Measurements from ENCODE around the gene TSC22D2.
"Not testable (repeated sequence)": the region's sequence is repeated elsewhere in the genome, so short reads cannot be mapped to it uniquely, and the experiment has no call there.

Gene TSC22D2

DNA sequence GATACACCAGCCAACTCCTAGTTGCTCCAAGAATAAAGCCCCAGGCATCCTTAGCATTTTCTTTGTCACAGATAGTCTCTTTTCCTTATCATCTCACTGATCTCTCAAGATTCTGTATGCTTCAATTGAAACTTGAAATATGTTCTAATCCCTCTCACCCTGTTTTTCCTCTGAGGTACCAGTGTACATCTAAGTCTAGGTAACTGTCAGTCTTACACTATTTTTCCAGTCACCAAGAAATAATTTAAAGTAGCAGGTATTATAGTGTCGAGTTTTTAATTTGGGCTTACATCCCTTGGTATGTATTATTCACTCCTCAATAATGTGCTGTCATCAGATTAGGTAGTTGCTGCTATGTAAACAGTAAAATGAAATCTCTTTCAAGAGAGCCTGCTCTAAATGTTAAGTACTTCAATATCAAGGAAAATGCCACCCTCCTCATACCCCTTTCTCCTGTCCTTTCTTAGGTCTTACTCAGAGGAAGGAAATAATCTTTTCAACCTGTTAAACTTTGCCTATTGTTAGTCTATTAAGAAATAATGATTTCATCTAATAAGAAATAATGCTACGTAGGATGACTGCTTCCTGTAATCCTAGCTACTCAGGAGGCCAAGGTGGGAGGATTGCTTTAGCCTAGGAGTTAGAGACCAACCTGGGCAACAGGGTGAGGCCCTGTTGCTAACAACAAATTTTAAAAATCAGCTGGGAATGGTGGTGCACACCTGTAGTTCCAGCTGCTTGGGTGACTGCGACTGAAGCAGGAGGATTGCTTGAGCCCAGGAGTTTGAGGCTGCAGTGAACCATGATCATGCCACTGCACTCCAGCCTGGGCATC, 39.8 kb downstream of the TSC22D2 start:
- DNase-seq (ENCODE audit: low read depth in 2 of 2): no peak

DNA sequence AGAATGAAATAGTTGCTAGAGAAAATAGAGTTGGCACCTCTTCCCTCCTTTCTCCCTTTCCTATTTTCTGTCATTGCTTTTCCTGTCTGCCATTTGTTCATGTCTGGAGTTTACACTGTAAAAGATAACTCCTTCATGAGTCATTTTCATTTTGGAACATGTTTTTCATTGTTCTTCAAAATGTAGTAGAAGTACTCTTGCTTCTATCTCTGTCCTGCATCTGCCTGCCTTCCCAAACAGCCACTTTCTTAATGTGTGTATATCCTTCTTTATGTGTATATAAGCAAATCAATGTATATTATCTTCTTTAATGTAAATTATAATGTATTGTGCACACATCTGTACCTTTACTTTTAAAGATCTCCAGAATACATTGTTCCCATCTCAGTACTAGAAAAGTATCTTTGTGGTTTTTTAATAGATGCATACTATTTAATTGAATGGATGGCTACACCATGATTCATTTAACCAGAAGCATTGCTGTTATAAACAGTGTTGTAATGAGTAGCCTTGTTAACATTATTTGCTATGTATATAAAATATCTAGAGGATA, 41.1 kb downstream of the TSC22D2 start:
- DNase-seq (ENCODE audit: low read depth in 2 of 2): no peak

DNA sequence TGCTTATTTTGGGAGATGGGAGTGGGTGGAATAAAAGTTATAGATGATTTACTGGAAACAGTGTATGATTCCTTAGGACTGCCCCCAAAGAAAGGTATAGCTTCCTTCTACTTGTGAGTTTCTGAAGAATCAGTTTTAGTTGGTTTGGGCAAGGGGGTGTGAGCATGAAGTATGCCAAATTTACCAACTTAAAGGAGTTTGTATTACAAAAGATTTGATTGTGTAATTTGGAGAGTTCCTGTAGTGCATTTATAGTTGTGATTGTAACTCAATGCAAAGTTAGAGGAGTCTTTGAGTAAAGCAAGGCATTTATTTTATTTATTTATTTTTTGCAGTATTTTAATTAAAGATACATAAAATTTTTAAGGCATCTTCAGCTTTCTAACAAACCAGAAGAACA, 42.8 kb downstream of the TSC22D2 start:
- no peak for DNase-seq (ENCODE audit: low read depth in 2 of 2)

GRCh38 chr3:150451329-150452048, 43.4 kb downstream of the TSC22D2 start:
- DNase-seq (ENCODE audit: low read depth in 2 of 2): no peak

- no peak for DNase-seq (ENCODE audit: low read depth in 2 of 2)
Measured at GRCh38 chr3:150453353-150453752, 45.3 kb downstream of the TSC22D2 start.

GRCh38 chr3:150454085-150454484, 46.0 kb downstream of the TSC22D2 start:
- no peak for DNase-seq (ENCODE audit: low read depth in 2 of 2)

DNA sequence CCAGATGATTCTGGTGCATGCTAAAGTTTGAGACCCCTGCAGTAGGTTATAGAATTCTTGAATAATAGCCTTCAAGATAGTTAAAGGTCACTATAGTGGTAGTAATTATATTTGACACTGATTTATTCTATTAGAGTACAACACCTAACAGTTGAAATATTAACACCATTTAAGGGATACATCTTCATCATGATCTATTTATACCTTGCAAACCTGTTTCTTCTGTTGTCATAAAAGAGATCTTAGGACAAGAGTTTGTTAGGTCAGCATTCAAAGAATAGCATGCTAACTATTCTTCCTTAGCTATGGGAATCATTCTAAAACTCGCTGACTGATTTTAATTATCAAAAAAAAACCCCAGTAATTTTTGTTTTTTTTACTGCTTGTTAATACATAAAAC, 46.5 kb downstream of the TSC22D2 start:
- no peak for DNase-seq (ENCODE audit: low read depth in 2 of 2)

GRCh38 chr3:150455341-150455740, 47.2 kb downstream of the TSC22D2 start:
- no peak for DNase-seq (ENCODE audit: low read depth in 2 of 2)

DNA sequence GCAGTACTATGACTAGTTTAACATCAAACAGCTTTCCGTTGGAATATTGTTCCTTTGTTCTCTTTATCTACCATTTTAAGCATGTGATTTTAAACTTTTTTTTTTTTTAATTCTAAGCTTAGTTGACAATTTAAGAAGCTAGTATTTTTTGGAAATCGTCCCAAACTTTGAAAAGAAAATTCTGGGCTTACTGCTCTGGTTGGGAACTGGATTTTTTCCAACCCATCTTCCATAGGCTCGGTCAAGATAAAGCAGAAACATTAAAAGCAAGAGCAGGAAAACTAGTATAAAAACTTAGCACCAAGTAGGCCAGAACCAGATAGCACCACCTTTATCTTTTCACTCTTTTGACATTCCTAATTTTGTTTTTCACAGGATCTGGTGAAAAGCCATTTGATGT, 49.9 kb downstream of the TSC22D2 start:
- no peak for DNase-seq (ENCODE audit: low read depth in 2 of 2)

- no peak for DNase-seq (ENCODE audit: low read depth in 2 of 2)
Measured at GRCh38 chr3:150460484-150460883, 52.4 kb downstream of the TSC22D2 start.

DNA sequence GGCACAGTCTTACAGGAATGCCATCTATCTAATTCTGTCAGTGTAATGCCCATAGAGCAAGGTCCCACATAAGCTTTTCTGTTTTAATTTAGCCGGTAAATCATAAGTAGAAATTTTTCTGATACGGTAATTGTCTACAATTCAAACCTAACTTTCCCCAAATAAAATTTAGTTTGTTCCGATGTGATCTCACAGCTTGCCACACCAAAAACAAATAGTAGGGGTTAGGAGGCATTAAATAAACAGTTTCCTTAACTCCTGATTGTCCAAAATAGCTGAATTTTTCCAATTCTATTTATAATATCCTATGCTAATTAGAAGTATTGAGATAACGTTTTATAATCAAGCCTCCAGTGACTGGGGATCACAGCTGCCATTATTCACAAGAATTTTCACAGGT, 53.3 kb downstream of the TSC22D2 start:
- DNase-seq (ENCODE audit: low read depth in 2 of 2): no peak

DNA sequence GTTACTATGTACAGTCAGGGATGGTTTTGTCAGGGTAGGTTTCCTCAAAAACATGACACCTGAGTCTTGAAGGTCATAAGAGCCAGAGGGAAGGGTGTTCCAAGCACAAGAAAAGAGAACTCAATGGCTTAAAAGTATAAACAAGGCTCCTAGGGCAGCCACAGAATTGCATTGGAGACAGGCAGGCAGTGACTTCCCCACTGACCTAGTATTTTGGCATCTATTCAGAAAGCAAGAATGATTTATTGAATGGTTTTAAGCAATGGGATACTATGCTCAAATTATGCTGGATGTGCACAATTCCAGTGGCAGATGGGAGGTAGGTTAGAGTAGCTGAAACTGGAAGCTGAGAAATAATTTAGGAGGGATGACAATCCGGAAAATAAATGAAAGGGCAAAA, 54.0 kb downstream of the TSC22D2 start:
- DNase-seq (ENCODE audit: low read depth in 2 of 2): no peak

DNA sequence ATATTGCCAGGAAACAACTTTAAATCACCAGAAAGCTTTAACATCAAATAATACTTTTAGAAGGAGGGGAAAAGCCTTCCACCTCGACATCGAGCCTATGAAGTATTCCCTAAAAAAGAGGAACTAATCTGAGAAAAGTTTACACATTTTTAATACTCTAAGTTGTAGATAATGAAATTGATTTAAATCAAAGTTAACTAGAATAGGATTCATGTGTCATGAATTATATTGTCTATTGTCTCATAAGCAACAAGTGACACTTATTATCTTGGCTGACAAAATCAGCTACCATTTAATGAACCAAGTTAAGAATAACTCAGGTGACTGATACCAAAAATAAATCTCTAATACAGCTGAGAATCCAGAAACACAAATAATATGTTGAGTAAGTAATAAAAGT, 56.6 kb downstream of the TSC22D2 start:
- DNase-seq (ENCODE audit: low read depth in 2 of 2): no peak

DNA sequence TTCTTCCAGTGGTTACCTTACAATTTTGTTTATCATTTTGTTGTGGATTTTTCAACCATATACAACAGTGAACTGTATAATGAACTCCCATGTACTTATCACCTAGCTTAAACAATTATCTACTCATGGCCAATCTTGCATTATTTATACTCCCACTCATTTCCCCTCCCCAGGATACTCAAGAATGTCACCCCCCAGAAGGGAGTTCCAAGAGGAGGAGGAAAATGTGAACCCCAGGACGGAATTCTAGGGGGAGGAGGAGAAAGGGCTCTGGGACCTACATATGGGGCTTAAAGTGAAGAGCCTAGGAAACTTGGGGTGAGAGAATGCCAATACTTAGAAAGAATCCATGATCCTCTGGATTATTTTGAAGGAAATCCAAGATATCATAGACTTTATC, 59.3 kb downstream of the TSC22D2 start:
- DNase-seq (ENCODE audit: low read depth in 2 of 2): no peak

- DNase-seq (ENCODE audit: low read depth in 2 of 2): no peak
Measured at GRCh38 chr3:150469031-150469930, 61.2 kb downstream of the TSC22D2 start.

DNA sequence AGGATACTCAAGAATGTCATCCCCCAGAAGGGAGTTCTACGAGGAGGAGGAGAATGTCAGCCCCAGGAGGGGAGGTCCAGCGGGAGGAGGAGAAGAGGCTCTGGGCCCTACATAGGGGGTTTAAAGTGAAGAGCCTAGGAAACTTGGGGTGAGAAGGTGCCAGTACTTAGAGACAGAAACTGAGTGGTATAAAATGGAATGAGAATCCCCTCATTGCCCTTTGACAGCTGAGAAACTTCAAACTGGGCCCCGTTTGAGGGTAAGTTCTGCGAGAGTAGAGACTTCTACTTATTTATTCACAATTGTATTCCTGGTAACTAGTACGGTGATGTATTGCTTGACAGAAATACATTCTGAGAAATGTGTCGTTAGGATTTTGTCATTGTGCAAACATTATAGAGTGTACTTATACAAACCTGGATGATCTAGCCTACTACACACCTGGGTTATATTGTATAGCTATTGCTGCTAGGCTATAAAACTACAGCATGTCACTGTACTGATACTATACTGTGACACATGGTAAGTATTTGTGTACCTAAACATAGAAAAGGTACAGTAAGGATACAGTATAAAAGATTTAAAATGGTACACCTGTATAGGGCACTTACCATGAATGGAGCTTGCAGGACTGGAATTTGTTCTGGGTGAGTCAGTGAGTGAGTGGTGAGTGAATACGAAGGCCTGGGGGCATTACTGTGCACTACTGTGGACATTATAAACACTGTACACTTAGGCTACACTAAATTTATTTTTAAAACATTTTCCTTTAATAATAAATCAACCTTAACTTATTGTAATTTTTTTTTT, 62.0 kb downstream of the TSC22D2 start:
- DNase-seq (ENCODE audit: low read depth in 2 of 2): no peak

- DNase-seq (ENCODE audit: low read depth in 2 of 2): no peak
Measured at GRCh38 chr3:150472421-150472820, 64.3 kb downstream of the TSC22D2 start.

- not testable (repeated sequence) for DNase-seq (ENCODE audit: low read depth in 2 of 2)
Measured at GRCh38 chr3:150473161-150473560, 65.1 kb downstream of the TSC22D2 start.

- DNase-seq (ENCODE audit: low read depth in 2 of 2): no peak
Measured at GRCh38 chr3:150479370-150479769, 71.3 kb downstream of the TSC22D2 start.

- no peak for DNase-seq (ENCODE audit: low read depth in 2 of 2)
Measured at GRCh38 chr3:150480877-150481276, 72.8 kb downstream of the TSC22D2 start.

GRCh38 chr3:150483226-150483625, 75.1 kb downstream of the TSC22D2 start:
- no peak for DNase-seq (ENCODE audit: low read depth in 2 of 2)
